ENCODE measurements around the gene ATP6V0E2. TPM values are rescaled to one million over a fixed set of nuclear protein-coding genes. Genes with fewer than 3 reads are reported as not detected.
A peak's percentile ranks its signal among the peaks of the same experiment; 100 is the strongest.

The ATP6V0E2 gene
- total and polyA plus RNA-seq, 10 donors = 19.3 to 35.4 (median 28.7) TPM

GRCh38 chr7:149850716-149851115, 23.1 kb upstream of the ATP6V0E2 start:
- WGBS, 5 donors = 77 to 90% (median 82%) methylated on average over 1 to 4 of the region's 4 CpGs
- peaks cover 0 to 25% (median 3%) of the 10 kb centered on the region in 6 donors for H3K4me1 ChIP-seq
- no peak overlapping the region for H3K27ac ChIP-seq
- H3K9me3 ChIP-seq = no peaks in the 10 kb centered on the region
- peaks cover 0 to 71% (median 14%) of the 10 kb centered on the region in 6 donors for H3K36me3 ChIP-seq
- no peak for DNase-seq
- H3K4me3 ChIP-seq = no peak overlapping the region
- intact Hi-C loops (cut with DNase I; ENCODE audit: low total_unique reads) = no loop called here
- TF ChIP-seq POLR2A (IDR thresholded peaks at IDR 0.05) (no peak), POLR2AphosphoS5 (IDR thresholded peaks at IDR 0.05) (no peak), CTCF (IDR thresholded peaks at IDR 0.05 in 8 of 11, conservative IDR thresholded peaks at IDR 0.05 in 3 of 11) (no peak)
- H3K27me3 ChIP-seq (replicated peaks in 1 of 7) = no peaks in the 10 kb centered on the region

DNA sequence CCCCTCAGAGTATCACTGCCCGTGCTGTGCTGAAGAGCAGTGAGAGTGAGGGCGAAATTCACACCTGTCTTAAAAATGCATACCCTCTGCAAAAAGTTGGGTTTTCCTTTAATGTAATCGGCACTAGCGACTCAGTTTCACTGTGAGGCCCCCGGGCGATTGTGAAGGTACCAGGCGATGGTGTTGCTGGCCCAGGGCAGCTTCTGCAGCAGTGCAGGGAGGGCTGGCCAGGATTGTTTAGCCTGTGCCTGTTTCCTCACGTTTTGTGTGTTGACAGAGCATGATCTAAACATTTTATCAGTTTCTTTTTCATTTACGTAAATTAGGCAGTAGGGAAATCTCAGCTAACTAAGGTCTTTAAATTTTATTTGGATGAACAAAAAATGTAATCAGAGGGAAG, 22.3 kb upstream of the ATP6V0E2 start:
- intact Hi-C loops (cut with DNase I; ENCODE audit: low total_unique reads) = no loop called here
- TF ChIP-seq CTCF (IDR thresholded peaks at IDR 0.05 in 8 of 11, conservative IDR thresholded peaks at IDR 0.05 in 3 of 11) (no peak), POLR2A (IDR thresholded peaks at IDR 0.05) (no peak), POLR2AphosphoS5 (IDR thresholded peaks at IDR 0.05) (no peak)
- peaks cover 0 to 70% (median 11%) of the 10 kb centered on the region in 6 donors for H3K36me3 ChIP-seq
- no peak overlapping the region for H3K4me3 ChIP-seq
- H3K27me3 ChIP-seq (replicated peaks in 1 of 7) = no peaks in the 10 kb centered on the region
- H3K9me3 ChIP-seq = no peaks in the 10 kb centered on the region
- DNase-seq = no peak
- H3K4me1 ChIP-seq = peaks cover 0 to 21% (median 3%) of the 10 kb centered on the region in 6 donors
- 89 to 97% (median 92%) methylated on average over 9 of the region's 9 CpGs for WGBS, 5 donors
- no peak overlapping the region for H3K27ac ChIP-seq

DNA sequence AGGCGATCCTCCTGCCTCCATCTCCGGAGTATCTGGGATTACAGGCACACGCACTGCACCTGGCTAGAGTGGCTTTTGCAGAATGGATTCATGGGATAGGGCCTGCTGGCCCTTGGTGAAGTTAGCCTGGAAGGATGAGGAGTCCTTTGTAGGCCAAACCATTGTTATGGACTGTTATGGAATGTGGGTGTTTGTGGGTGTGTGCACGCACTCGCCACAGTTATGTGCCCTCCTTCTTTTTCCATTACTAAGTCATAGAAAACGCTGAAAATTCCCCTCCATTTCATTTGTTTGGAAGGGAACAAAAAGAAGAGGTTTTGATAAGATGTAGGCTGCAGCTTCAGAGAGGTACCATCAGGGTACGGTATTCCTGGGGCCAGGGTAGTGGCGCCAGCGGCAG, 20.6 kb upstream of the ATP6V0E2 start:
- TF ChIP-seq POLR2A (IDR thresholded peaks at IDR 0.05) = no peak
- no peak for TF ChIP-seq CTCF (IDR thresholded peaks at IDR 0.05 in 8 of 11, conservative IDR thresholded peaks at IDR 0.05 in 3 of 11)
- TF ChIP-seq POLR2AphosphoS5 (IDR thresholded peaks at IDR 0.05) = no peak
- Histone ChIP-seq H3K4me1 (peaks cover 0 to 17% (median 3%) of the 10 kb centered on the region in 6 donors), H3K4me3 (no peak overlapping the region), H3K27ac (no peak overlapping the region), H3K36me3 (peaks cover 0 to 76% (median 6%) of the 10 kb centered on the region in 6 donors), H3K9me3 (no peaks in the 10 kb centered on the region), H3K27me3 (replicated peaks in 1 of 7) (no peaks in the 10 kb centered on the region)
- intact Hi-C loops (cut with DNase I; ENCODE audit: low total_unique reads) = no loop called here
- WGBS, 5 donors = 90 to 97% (median 96%) methylated on average over 9 of the region's 9 CpGs
- DNase-seq = no peak

DNA sequence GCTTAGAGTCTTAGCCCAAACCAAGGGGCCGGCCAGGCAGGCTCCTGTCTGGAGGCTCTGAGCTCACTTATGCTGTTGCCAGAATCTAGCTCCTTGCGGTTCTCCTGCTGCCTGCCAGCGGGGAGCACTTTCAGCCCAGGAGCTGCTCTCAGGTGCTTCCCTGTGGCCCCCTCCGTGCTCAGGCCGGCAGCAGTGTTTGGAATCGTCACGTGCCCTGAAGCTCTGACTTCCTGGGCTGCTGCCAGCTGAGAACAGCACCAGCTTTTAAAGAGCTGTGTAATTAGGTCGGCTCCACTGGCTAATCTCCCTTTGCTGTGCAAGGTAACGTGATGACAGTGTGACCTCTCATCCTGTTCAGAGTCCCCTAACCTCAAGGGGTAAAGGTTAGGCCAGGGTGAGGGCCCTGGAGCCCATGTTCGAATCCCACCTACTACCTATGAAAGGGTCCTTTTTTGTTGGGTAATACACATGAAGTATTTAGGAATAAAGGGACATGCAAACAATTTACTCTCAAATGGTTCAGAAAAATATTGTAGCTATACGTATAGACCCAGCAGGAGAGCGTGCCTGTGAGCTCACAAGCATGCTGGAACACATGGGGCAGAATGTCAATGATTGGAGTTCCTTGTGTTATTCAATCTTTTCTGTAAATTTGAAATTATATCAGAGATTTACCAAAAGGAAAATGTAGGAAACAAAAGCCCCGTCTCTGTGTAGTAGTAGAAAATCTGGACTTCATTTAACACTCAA, 19.0 kb upstream of the ATP6V0E2 start:
- no peaks in the 10 kb centered on the region for H3K9me3 ChIP-seq
- H3K4me3 ChIP-seq = no peak overlapping the region
- no peaks in the 10 kb centered on the region for H3K27me3 ChIP-seq (replicated peaks in 1 of 7)
- WGBS, 5 donors = 64 to 82% (median 74%) methylated on average over 13 of the region's 13 CpGs
- TF ChIP-seq POLR2A (IDR thresholded peaks at IDR 0.05) (no peak), CTCF (IDR thresholded peaks at IDR 0.05 in 8 of 11, conservative IDR thresholded peaks at IDR 0.05 in 3 of 11) (no peak), POLR2AphosphoS5 (IDR thresholded peaks at IDR 0.05) (peak in 1 of 3 donors; percentile 14)
- peaks cover 0 to 78% (median 8%) of the 10 kb centered on the region in 6 donors for H3K36me3 ChIP-seq
- intact Hi-C loops (cut with DNase I; ENCODE audit: low total_unique reads) = no loop called here
- H3K4me1 ChIP-seq = peaks cover 0 to 17% (median 3%) of the 10 kb centered on the region in 6 donors
- DNase-seq = no peak
- H3K27ac ChIP-seq = no peak overlapping the region
